GM19193 (cell line): ENCODE results near the gene TTBK1.

Experiments used
- POLR2A ChIP-seq: IDR thresholded peaks from 4 replicates; pipeline ENCODE4 v1.6.1; 2011; ENCODE audit not compliant: insufficient read depth, insufficient read length; ENCODE audit errors: extremely low read depth

Gene TTBK1

GRCh38 chr6:43283905-43284304, 40.6 kb downstream of the TTBK1 start:
- TF ChIP-seq POLR2A = no peak

GRCh38 chr6:43284991-43285781, 41.9 kb downstream of the TTBK1 start:
- TF ChIP-seq POLR2A = no peak

- no peak for TF ChIP-seq POLR2A
Observed at GRCh38 chr6:43285832-43286231, 42.6 kb downstream of the TTBK1 start.

- no peak for TF ChIP-seq POLR2A
Observed at GRCh38 chr6:43286456-43286979, 43.2 kb downstream of the TTBK1 start.

- TF ChIP-seq POLR2A = no peak
Observed at GRCh38 chr6:43286980-43287716, 43.9 kb downstream of the TTBK1 start.

GRCh38 chr6:43287717-43288679, 44.7 kb downstream of the TTBK1 start:
- no peak for TF ChIP-seq POLR2A

GRCh38 chr6:43290339-43290904, 47.1 kb downstream of the TTBK1 start:
- TF ChIP-seq POLR2A = no peak

GRCh38 chr6:43290905-43291355, 47.6 kb downstream of the TTBK1 start:
- no peak for TF ChIP-seq POLR2A

- no peak for TF ChIP-seq POLR2A
Observed at GRCh38 chr6:43291708-43292107, 48.4 kb downstream of the TTBK1 start.

- no peak for TF ChIP-seq POLR2A
Observed at GRCh38 chr6:43292341-43292740, 49.1 kb downstream of the TTBK1 start.

- TF ChIP-seq POLR2A = no peak
Observed at GRCh38 chr6:43292763-43293318, 49.6 kb downstream of the TTBK1 start.

GRCh38 chr6:43293698-43294097, 50.4 kb downstream of the TTBK1 start:
- TF ChIP-seq POLR2A = no peak

GRCh38 chr6:43294536-43294935, 51.3 kb downstream of the TTBK1 start:
- no peak for TF ChIP-seq POLR2A

- no peak for TF ChIP-seq POLR2A
Observed at GRCh38 chr6:43295456-43295855, 52.2 kb downstream of the TTBK1 start.
